ENCODE measurements around the gene ZC3H7B. TPM values are rescaled to one million over a fixed set of nuclear protein-coding genes. Genes with fewer than 3 reads are reported as not detected.

Gene ZC3H7B
- total RNA-seq, 6 experiments from 2014 or later = 26.5 to 50.1 (median 42.7) TPM

GRCh38 chr22:41384128-41384527 is 82.8 kb downstream of the ZC3H7B start:
- Histone ChIP-seq H3K4me1 (peaks cover 0 to 23% (median 2%) of the 10 kb centered on the region in 4 donors), H3K27ac (no peak overlapping the region), H3K9me3 (no peaks in the 10 kb centered on the region), H3K4me3 (no peak overlapping the region), H3K36me3 (peaks cover 0 to 22% (median 11%) of the 10 kb centered on the region in 4 donors), H3K27me3 (no peaks in the 10 kb centered on the region)
- TF ChIP-seq CTCF (IDR thresholded peaks at IDR 0.05) = no peak
- TF ChIP-seq POLR2A (IDR thresholded peaks at IDR 0.05) = no peak
- DNase-seq (no peak), ATAC-seq (no peak)
- intact Hi-C loops (cut with DNase I) = no loop called here

DNA sequence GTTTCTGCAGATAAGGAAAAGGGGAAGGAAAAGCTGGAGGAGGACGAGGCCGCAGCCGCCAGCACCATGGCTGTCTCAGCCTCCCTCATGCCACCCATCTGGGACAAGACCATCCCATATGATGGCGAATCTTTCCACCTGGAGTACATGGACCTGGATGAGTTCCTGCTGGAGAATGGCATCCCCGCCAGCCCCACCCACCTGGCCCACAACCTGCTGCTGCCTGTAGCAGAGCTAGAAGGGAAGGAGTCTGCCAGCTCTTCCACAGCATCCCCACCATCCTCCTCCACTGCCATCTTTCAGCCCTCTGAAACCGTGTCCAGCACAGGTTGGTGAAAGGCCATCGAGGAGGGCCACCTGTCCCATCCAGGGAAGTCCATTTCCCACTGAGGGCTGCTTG is 86.0 kb downstream of the ZC3H7B start:
- Histone ChIP-seq H3K27me3 (no peaks in the 10 kb centered on the region), H3K9me3 (no peaks in the 10 kb centered on the region), H3K36me3 (peaks cover 0 to 42% (median 15%) of the 10 kb centered on the region in 4 donors), H3K4me3 (no peak overlapping the region), H3K27ac (no peak overlapping the region), H3K4me1 (peaks cover 0 to 13% (median 0%) of the 10 kb centered on the region in 4 donors)
- TF ChIP-seq CTCF (IDR thresholded peaks at IDR 0.05) (no peak), POLR2A (IDR thresholded peaks at IDR 0.05) (no peak)
- DNase-seq = no peak
- no CpG with 5 or more reads among the region's 7 CpGs for WGBS (ENCODE audit: insufficient coverage, low coverage, low lambda C conversion rate, missing lambda C conversion rate)
- intact Hi-C loops (cut with DNase I) = no loop called here
- no peak for ATAC-seq

GRCh38 chr22:41394012-41394356 is 92.7 kb downstream of the ZC3H7B start:
- H3K9me3 ChIP-seq = no peaks in the 10 kb centered on the region
- H3K4me1 ChIP-seq = peaks cover 0 to 60% (median 20%) of the 10 kb centered on the region in 4 donors
- ATAC-seq (no peak), DNase-seq (no peak)
- TF ChIP-seq CTCF (IDR thresholded peaks at IDR 0.05) (no peak), POLR2A (IDR thresholded peaks at IDR 0.05) (no peak)
- H3K4me3 ChIP-seq = no peak overlapping the region
- intact Hi-C loops (cut with DNase I) = no loop called here
- peaks cover 0 to 42% (median 17%) of the 10 kb centered on the region in 4 donors for H3K36me3 ChIP-seq
- 86% methylated on average over 1 of the region's 11 CpGs for WGBS (ENCODE audit: insufficient coverage, low coverage, low lambda C conversion rate, missing lambda C conversion rate)
- H3K27me3 ChIP-seq = no peaks in the 10 kb centered on the region
- peak overlapping the region in 2 of 3 donors; percentile 65 to 92 for H3K27ac ChIP-seq

- Histone ChIP-seq H3K4me3 (no peak overlapping the region), H3K36me3 (peaks cover 0 to 25% (median 15%) of the 10 kb centered on the region in 4 donors), H3K27ac (peak overlapping the region in 2 of 3 donors; percentile 92 to 93), H3K9me3 (no peaks in the 10 kb centered on the region), H3K27me3 (no peaks in the 10 kb centered on the region), H3K4me1 (peaks cover 0 to 60% (median 20%) of the 10 kb centered on the region in 4 donors)
- intact Hi-C loops (cut with DNase I) = no loop called here
- TF ChIP-seq CTCF (IDR thresholded peaks at IDR 0.05) (no peak), POLR2A (IDR thresholded peaks at IDR 0.05) (no peak)
- no peak for DNase-seq
- 72% methylated on average over 5 of the region's 37 CpGs for WGBS (ENCODE audit: insufficient coverage, low coverage, low lambda C conversion rate, missing lambda C conversion rate)
- no peak for ATAC-seq
Observed at GRCh38 chr22:41395531-41396240, 94.4 kb downstream of the ZC3H7B start.
